WI38 (cell line): ENCODE data around the gene TTC28.
"Not testable (repeated sequence)": the region's sequence is repeated elsewhere in the genome, so short reads cannot be mapped to it uniquely, and the experiment has no call there.

Experiments used
- H3K4me3 ChIP-seq: 2 replicates; pipeline ENCODE4 v1.5.1; 2011; ENCODE audit warnings: low read depth, mild to moderate bottlenecking, control low read depth, low read length
- TF ChIP-seq, protein P1 (sequence below): IDR thresholded peaks from 2 replicates; pipeline ENCODE4 v1.5.1; 2012; ENCODE audit warnings: low read depth, mild to moderate bottlenecking, control low read depth, low read length

TTC28 gene

DNA sequence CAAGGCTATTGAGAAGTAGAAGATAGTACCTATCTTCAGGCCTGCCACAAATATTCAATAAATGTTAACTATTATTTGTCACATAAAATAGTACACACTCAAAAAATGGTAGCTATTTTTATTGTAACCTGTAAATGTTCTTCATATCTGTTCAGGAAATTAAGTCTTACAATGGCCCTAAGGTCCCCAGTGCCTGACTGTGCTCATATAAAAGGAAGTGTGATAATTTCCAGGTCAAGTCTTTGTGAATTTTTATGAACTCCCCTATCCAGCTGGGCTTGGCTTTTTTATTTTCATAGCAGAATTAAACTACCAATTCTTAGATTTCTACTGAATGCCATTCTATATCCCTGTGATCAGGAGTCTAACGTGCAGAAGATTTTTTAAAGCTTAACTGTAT is 476.4 kb downstream of the TTC28 start:
- TF ChIP-seq, protein P1, sequence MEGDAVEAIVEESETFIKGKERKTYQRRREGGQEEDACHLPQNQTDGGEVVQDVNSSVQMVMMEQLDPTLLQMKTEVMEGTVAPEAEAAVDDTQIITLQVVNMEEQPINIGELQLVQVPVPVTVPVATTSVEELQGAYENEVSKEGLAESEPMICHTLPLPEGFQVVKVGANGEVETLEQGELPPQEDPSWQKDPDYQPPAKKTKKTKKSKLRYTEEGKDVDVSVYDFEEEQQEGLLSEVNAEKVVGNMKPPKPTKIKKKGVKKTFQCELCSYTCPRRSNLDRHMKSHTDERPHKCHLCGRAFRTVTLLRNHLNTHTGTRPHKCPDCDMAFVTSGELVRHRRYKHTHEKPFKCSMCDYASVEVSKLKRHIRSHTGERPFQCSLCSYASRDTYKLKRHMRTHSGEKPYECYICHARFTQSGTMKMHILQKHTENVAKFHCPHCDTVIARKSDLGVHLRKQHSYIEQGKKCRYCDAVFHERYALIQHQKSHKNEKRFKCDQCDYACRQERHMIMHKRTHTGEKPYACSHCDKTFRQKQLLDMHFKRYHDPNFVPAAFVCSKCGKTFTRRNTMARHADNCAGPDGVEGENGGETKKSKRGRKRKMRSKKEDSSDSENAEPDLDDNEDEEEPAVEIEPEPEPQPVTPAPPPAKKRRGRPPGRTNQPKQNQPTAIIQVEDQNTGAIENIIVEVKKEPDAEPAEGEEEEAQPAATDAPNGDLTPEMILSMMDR = no peak
- no peak overlapping the region for H3K4me3 ChIP-seq

DNA sequence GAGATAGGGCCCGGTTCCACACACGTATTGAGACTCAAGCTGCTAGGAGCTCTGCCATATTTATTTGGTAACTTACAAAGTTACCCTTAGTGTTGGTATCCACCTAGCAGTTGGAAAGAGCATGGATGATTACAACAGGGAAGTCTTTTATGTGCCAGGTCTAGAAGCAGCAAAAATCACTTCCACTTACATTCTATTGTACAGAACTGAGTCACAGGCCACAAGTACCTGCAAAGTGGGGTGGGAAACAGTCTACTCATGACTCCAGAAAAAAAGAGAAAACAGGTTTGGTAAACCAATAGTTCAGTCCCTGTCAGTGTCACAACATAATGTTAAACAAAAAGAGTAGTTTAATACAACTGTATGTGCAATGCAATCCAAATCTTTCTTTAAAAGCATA is 480.9 kb downstream of the TTC28 start:
- H3K4me3 ChIP-seq = no peak overlapping the region
- TF ChIP-seq, protein P1 = no peak

DNA sequence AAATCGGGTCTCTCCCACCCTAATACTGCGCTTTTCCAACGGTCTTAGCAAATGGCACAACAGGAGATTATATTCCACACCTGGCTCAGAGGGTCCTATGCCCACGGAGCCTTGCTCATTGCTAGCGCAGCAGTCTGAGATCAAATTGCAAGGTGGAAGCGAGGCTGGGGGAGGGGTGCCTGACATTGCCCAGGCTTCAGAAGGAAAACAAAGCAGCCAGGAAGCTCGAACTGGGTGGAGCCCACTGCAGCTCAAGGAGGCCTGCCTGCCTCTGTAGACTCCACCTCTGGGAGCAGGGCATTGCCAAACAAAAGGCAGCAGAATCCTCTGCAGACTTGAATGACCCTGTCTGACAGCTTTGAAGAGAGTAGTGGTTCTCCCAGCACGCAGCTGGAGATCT is 488.1 kb downstream of the TTC28 start:
- not testable (repeated sequence) for H3K4me3 ChIP-seq

DNA sequence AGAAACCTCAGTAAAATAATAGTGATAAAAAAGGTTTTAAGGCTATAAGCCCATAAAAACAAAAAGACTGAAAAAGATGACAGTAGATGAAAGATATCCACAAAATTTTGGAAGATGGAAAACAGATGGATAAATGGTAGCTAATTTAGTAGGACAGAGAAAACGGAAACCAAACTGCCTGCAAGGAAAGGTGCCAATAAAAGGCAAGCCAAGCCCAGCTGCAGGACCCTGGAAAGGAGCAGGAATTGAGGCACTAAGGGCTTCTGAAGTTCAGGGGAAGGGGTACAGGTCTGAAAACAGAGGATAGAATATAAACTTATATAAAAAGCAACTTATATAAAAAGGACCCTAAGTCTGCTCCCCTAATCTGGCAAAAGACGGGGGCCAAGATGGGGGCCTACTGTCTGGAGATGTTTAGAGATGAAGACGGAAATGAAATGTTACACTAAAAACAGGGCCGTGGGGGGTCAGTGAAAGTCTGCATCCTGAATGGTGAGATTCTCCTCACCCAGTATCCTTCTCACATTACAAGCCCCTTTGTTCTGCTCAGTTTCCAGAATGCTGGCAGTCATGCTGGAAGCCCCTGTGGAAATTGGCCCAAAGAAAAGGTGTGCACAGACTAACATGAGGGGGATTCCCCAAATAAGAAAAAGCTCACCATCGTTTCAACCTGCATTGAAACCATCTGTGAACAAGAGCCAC is 491.3 kb downstream of the TTC28 start:
- H3K4me3 ChIP-seq = no peak overlapping the region
- TF ChIP-seq, protein P1 = no peak

DNA sequence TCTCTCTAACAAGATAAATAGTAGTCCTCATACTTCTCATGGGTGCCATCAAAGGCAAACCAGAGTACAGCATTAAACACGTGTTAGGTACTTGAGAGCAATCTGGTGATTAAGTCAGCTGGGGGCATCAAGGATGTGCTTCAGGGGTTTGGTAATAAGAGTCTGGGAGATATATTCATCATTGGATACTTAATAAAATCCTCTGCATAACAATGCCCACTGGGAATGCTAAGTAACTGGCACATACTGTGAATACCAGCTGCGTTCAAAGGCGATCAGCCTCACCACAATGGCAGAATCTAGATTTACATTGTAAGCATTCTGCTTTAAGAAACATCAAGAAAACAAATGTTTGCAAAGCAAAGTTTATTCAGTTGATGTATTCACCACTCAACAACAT is 492.0 kb downstream of the TTC28 start:
- no peak overlapping the region for H3K4me3 ChIP-seq
- TF ChIP-seq, protein P1 = no peak

DNA sequence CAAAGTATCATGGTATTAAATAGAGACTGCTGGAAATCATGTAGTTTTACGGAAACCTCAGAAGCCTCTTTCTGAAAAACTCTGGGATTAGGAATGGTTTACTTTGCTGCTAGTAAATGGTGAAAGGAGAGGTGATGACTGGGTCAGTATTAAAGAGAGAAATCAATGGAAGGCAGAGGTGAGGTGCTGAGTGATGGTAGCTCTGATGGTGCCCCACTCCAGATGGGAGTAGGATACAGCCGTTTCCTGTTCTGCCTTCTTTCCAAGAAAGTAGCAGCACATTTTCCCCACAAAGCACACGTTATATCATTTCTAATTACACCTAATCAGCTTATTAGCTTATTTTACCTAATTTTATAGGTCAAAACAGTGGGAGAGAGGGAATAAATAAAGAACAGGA is 493.0 kb downstream of the TTC28 start:
- TF ChIP-seq, protein P1 = no peak

DNA sequence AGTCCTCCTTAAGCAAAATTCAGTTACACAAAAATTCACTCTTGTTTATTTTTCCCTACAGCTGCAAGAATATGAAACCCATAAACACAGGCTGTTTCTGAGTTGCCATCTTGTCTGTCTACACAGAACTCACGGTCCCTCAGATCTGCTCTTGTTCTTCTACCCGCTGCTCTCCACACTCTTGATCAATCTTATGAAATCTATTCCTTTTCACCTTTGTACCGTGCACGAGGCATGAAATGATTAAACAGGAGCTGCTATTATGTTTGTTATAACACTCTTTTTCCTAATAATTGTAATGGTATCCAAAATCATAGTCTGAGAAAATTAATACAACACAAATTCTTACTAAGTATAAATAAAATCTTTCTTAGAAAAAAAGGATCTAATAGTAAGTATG is 494.5 kb downstream of the TTC28 start:
- TF ChIP-seq, protein P1 = no peak
- H3K4me3 ChIP-seq = no peak overlapping the region

More for the DNA sequence above, 493.0 kb downstream of the TTC28 start:
- no peak overlapping the region for H3K4me3 ChIP-seq
